Measurements from ENCODE around the gene GLT6D1. TPM values are rescaled to one million over a fixed set of nuclear protein-coding genes. Genes with fewer than 3 reads are reported as not detected.

GLT6D1 gene
- total RNA-seq, 4 donors from 2014 or later, result not detected

- DNase-seq, result no peak
- no peak overlapping the region for H3K27ac ChIP-seq
- H3K27me3 ChIP-seq, result peaks cover 0 to 27% (median 0%) of the 10 kb centered on the region in 4 donors
- no peak overlapping the region for H3K4me3 ChIP-seq
- no peaks in the 10 kb centered on the region for H3K9me3 ChIP-seq
- H3K4me1 ChIP-seq, result no peaks in the 10 kb centered on the region
- no peaks in the 10 kb centered on the region for H3K36me3 ChIP-seq
- TF ChIP-seq CTCF (IDR thresholded peaks at IDR 0.05) (no peak), POLR2A (IDR thresholded peaks at IDR 0.05) (no peak)
- 83 to 97% methylated on average over 1 to 5 of the region's 15 CpGs for WGBS, 2 donors
- intact Hi-C loops (cut with DNase I), result no loop called here
Observed at GRCh38 chr9:135574943-135575342, 64.4 kb downstream of the GLT6D1 start.

GRCh38 chr9:135574331-135574730 is 65.0 kb downstream of the GLT6D1 start:
- 58 to 61% methylated on average over 7 to 10 of the region's 14 CpGs for WGBS, 2 donors
- intact Hi-C loops (cut with DNase I), result no loop called here

More at GRCh38 chr9:135574331-135574730, 65.0 kb downstream of the GLT6D1 start:
- Histone ChIP-seq H3K27ac (no peak overlapping the region), H3K4me3 (no peak overlapping the region), H3K27me3 (peaks cover 0 to 23% (median 0%) of the 10 kb centered on the region in 4 donors), H3K9me3 (no peaks in the 10 kb centered on the region), H3K4me1 (no peaks in the 10 kb centered on the region), H3K36me3 (no peaks in the 10 kb centered on the region)
- DNase-seq, result no peak
- TF ChIP-seq POLR2A (IDR thresholded peaks at IDR 0.05) (no peak), CTCF (IDR thresholded peaks at IDR 0.05) (no peak)

Other genes with a start within 250 kb of the GLT6D1 start
- 10 to 100 TPM in 1 of 4 donors, 1 to 10 TPM in 3; 5.4 to 10.9 (median 8.3) TPM for gene PPP1R26, start 159.8 kb downstream of the GLT6D1 start, total RNA-seq
- gene MRPS2, start 138.9 kb downstream of the GLT6D1 start, total RNA-seq, result 10 to 100 TPM; 18.2 to 39.5 (median 31.8) TPM
- gene LCN1, start 118.1 kb downstream of the GLT6D1 start, total RNA-seq, result not detected
- not detected for gene OBP2A, start 93.4 kb downstream of the GLT6D1 start, total RNA-seq
- not detected for gene PAEP, start 77.8 kb downstream of the GLT6D1 start, total RNA-seq
- gene LCN9, start 23.8 kb upstream of the GLT6D1 start, total RNA-seq, result not detected
- not detected for gene SOHLH1, start 59.9 kb upstream of the GLT6D1 start, total RNA-seq
- gene KCNT1, start 62.6 kb upstream of the GLT6D1 start, total RNA-seq, result under 1 TPM in 1 of 4 donors, not detected in 3; 0.09 TPM